Naive thymus-derived CD8-positive, alpha-beta T cell (primary cell): ENCODE results near the gene HSPB3. TPM values are rescaled to one million over a fixed set of nuclear protein-coding genes. Genes with fewer than 3 reads are reported as not detected.
"Not testable (repeated sequence)": the region's sequence is repeated elsewhere in the genome, so short reads cannot be mapped to it uniquely, and the experiment has no call there.

ENCODE experiments used
- ATAC-seq, 2 donors: fragments of 150-1000 bp; cut with Tn5 transposase in 1 of 2; sonication (Bioruptor Pico), chemical (Tn5 transposase) in 1 of 2; 1 replicate in 1 of 2; 2 replicates in 1 of 2; pipeline ENCODE4 v1.10.0; 2021; ENCODE audit warnings: mild to moderate bottlenecking in 2 of 2, moderate library complexity in 2 of 2
- POLR2A ChIA-PET: fragments of 350-600 bp; sonication (Branson Sonifier 250); formaldehyde crosslinking; loops from one replicate; lab custom pipeline; 2021; ENCODE audit warnings: antibody characterized with exemption; lab: Charles Lee
- DNase-seq, 10 donors: peaks; one replicate each; pipeline versions ENCODE4 v3.0.0 to v3.0.0-alpha.2; 2020 to 2022
- H3K27ac Mint-ChIP-seq, 10 donors: one replicate each; pipeline ENCODE4 v1.8.0; 2020 to 2022; ENCODE audit warnings: mild to moderate bottlenecking in 10 of 10, mixed read lengths in 10 of 10, moderate library complexity in 4 of 10, inconsistent platforms in 1 of 10
- H3K27me3 Mint-ChIP-seq, 5 donors: one replicate each; pipeline ENCODE4 v1.8.0; 2021 to 2022; ENCODE audit warnings: mixed read lengths in 5 of 5
- H3K36me3 Mint-ChIP-seq, 3 donors: one replicate each; pipeline ENCODE4 v1.8.0; 2020 to 2022; ENCODE audit warnings: mixed read lengths in 3 of 3, mild to moderate bottlenecking in 2 of 3, inconsistent platforms in 1 of 3
- H3K4me1 Mint-ChIP-seq, 4 donors: one replicate each; pipeline ENCODE4 v1.8.0; 2021 to 2022; ENCODE audit warnings: mixed read lengths in 4 of 4
- H3K4me3 Mint-ChIP-seq, 10 donors: one replicate each; pipeline ENCODE4 v1.8.0; 2020 to 2022; ENCODE audit warnings: mild to moderate bottlenecking in 10 of 10, mixed read lengths in 10 of 10, moderate library complexity in 6 of 10, inconsistent platforms in 1 of 10
- H3K9me3 Mint-ChIP-seq, 9 donors: one replicate each; pipeline ENCODE4 v1.8.0; 2020 to 2022; ENCODE audit warnings: mixed read lengths in 9 of 9, mild to moderate bottlenecking in 3 of 9, inconsistent platforms in 1 of 9, moderate library complexity in 1 of 9
- polyA plus RNA-seq, 3 donors: library from polyadenylated mRNA; unstranded; fragments of 300-500 nt; fragmentation: Illumina TruSeq; gene quantifications; one replicate each; pipeline ENCODE4 v1.2.3, GENCODE V29; 2021
- total RNA-seq, 8 experiments: library from RNA in 2 of 8; stranded (reverse) in 2 of 8; gene quantifications; one replicate each; pipeline ENCODE4 v1.2.3 and lab custom pipeline; 2021 to 2026

The HSPB3 gene
- total and polyA plus RNA-seq, 5 experiments from 2014 or later, result not detected

- H3K9me3 Mint-ChIP-seq, result peaks cover 4 to 30% (median 21%) of the 10 kb centered on the region in 9 donors
- H3K27ac Mint-ChIP-seq, result peak overlapping the region in 1 of 10 donors; percentile 12
- no peak overlapping the region for H3K4me3 Mint-ChIP-seq
- DNase-seq (no peak), ATAC-seq (no peak)
- H3K36me3 Mint-ChIP-seq, result peaks cover 0 to 27% (median 0%) of the 10 kb centered on the region in 3 donors
- POLR2A ChIA-PET, result no interaction called here
- peaks cover 3 to 20% (median 10%) of the 10 kb centered on the region in 5 donors for H3K27me3 Mint-ChIP-seq
- H3K4me1 Mint-ChIP-seq, result peaks cover 0 to 1% (median 0%) of the 10 kb centered on the region in 4 donors
Observed at GRCh38 chr5:54462281-54462680, 6.8 kb downstream of the HSPB3 start.

- peaks cover 0 to 27% (median 0%) of the 10 kb centered on the region in 3 donors for H3K36me3 Mint-ChIP-seq
- H3K9me3 Mint-ChIP-seq, result peaks cover 4 to 30% (median 21%) of the 10 kb centered on the region in 9 donors
- ATAC-seq (no peak), DNase-seq (no peak)
- peaks cover 0 to 1% (median 0%) of the 10 kb centered on the region in 4 donors for H3K4me1 Mint-ChIP-seq
- POLR2A ChIA-PET, result no interaction called here
- no peak overlapping the region for H3K4me3 Mint-ChIP-seq
- H3K27ac Mint-ChIP-seq, result no peak overlapping the region
- H3K27me3 Mint-ChIP-seq, result peaks cover 3 to 14% (median 6%) of the 10 kb centered on the region in 5 donors
Observed at GRCh38 chr5:54463713-54464112, 8.2 kb downstream of the HSPB3 start.

- H3K36me3 Mint-ChIP-seq, result peaks cover 0 to 5% (median 0%) of the 10 kb centered on the region in 3 donors
- peaks cover 0 to 2% (median 0%) of the 10 kb centered on the region in 9 donors for H3K9me3 Mint-ChIP-seq
- no peak for DNase-seq
- peak overlapping the region in 2 of 10 donors; percentile 6 to 26 for H3K4me3 Mint-ChIP-seq
- POLR2A ChIA-PET, result no interaction called here
- no peak for ATAC-seq
- H3K27ac Mint-ChIP-seq, result peak overlapping the region in 2 of 10 donors; percentile 12 to 15
- peaks cover 3 to 8% (median 4%) of the 10 kb centered on the region in 4 donors for H3K4me1 Mint-ChIP-seq
- peaks cover 0 to 5% (median 4%) of the 10 kb centered on the region in 5 donors for H3K27me3 Mint-ChIP-seq
Observed at GRCh38 chr5:54469622-54470021, 14.1 kb downstream of the HSPB3 start.

GRCh38 chr5:54470128-54470527 lies 14.6 kb downstream of the HSPB3 start:
- Mint-ChIP-seq H3K27ac (no peak overlapping the region), H3K4me3 (peak overlapping the region in 1 of 10 donors; percentile 6), H3K4me1 (peaks cover 3 to 8% (median 4%) of the 10 kb centered on the region in 4 donors), H3K27me3 (peaks cover 0 to 5% (median 4%) of the 10 kb centered on the region in 5 donors), H3K36me3 (peaks cover 0 to 5% (median 0%) of the 10 kb centered on the region in 3 donors), H3K9me3 (peaks cover 0 to 2% (median 0%) of the 10 kb centered on the region in 9 donors)
- no peak for ATAC-seq
- no peak for DNase-seq
- POLR2A ChIA-PET, result no interaction called here

GRCh38 chr5:54470677-54471076 lies 15.2 kb downstream of the HSPB3 start:
- ATAC-seq (no peak), DNase-seq (no peak)
- peaks cover 0 to 2% (median 0%) of the 10 kb centered on the region in 9 donors for H3K9me3 Mint-ChIP-seq
- no peak overlapping the region for H3K4me3 Mint-ChIP-seq
- POLR2A ChIA-PET, result no interaction called here
- no peak overlapping the region for H3K27ac Mint-ChIP-seq
- peaks cover 0 to 5% (median 0%) of the 10 kb centered on the region in 3 donors for H3K36me3 Mint-ChIP-seq
- H3K4me1 Mint-ChIP-seq, result peaks cover 3 to 8% (median 4%) of the 10 kb centered on the region in 4 donors
- H3K27me3 Mint-ChIP-seq, result peaks cover 0 to 5% (median 3%) of the 10 kb centered on the region in 5 donors

- no peak overlapping the region for H3K27ac Mint-ChIP-seq
- H3K4me1 Mint-ChIP-seq, result peaks cover 3 to 8% (median 3%) of the 10 kb centered on the region in 4 donors
- H3K4me3 Mint-ChIP-seq, result no peak overlapping the region
- H3K9me3 Mint-ChIP-seq, result peaks cover 0 to 2% (median 0%) of the 10 kb centered on the region in 9 donors
- ATAC-seq (no peak), DNase-seq (no peak)
- peaks cover 0 to 3% (median 2%) of the 10 kb centered on the region in 5 donors for H3K27me3 Mint-ChIP-seq
- POLR2A ChIA-PET, result interaction anchor here (0.6 kb wide), 1 partner anchor 923 kb away, joined by 3 read pairs; no protein-coding TSS in a partner anchor
- peaks cover 0 to 3% (median 0%) of the 10 kb centered on the region in 3 donors for H3K36me3 Mint-ChIP-seq
Observed at GRCh38 chr5:54471398-54471797, 15.9 kb downstream of the HSPB3 start.

- Mint-ChIP-seq H3K27ac (no peak overlapping the region), H3K4me3 (no peak overlapping the region), H3K27me3 (peaks cover 4 to 12% (median 5%) of the 10 kb centered on the region in 5 donors), H3K36me3 (no peaks in the 10 kb centered on the region), H3K4me1 (no peaks in the 10 kb centered on the region), H3K9me3 (no peaks in the 10 kb centered on the region)
- POLR2A ChIA-PET, result no interaction called here
- ATAC-seq, result no peak
- DNase-seq, result no peak
Observed at GRCh38 chr5:54476682-54477081, 21.2 kb downstream of the HSPB3 start.

GRCh38 chr5:54477941-54478478 lies 22.5 kb downstream of the HSPB3 start:
- Mint-ChIP-seq H3K27ac (no peak overlapping the region), H3K27me3 (peaks cover 5 to 15% (median 10%) of the 10 kb centered on the region in 5 donors), H3K9me3 (no peaks in the 10 kb centered on the region), H3K4me1 (no peaks in the 10 kb centered on the region), H3K36me3 (no peaks in the 10 kb centered on the region), H3K4me3 (no peak overlapping the region)
- ATAC-seq (no peak), DNase-seq (no peak)
- POLR2A ChIA-PET, result no interaction called here

GRCh38 chr5:54480296-54480695 lies 24.8 kb downstream of the HSPB3 start:
- Mint-ChIP-seq H3K4me3 (no peak overlapping the region), H3K36me3 (no peaks in the 10 kb centered on the region), H3K9me3 (no peaks in the 10 kb centered on the region), H3K27me3 (peaks cover 4 to 15% (median 10%) of the 10 kb centered on the region in 5 donors), H3K4me1 (no peaks in the 10 kb centered on the region), H3K27ac (no peak overlapping the region)
- DNase-seq (no peak), ATAC-seq (no peak)
- POLR2A ChIA-PET, result no interaction called here

- Mint-ChIP-seq H3K9me3 (no peaks in the 10 kb centered on the region), H3K4me3 (no peak overlapping the region), H3K27me3 (peaks cover 0 to 15% (median 10%) of the 10 kb centered on the region in 5 donors), H3K4me1 (no peaks in the 10 kb centered on the region), H3K27ac (no peak overlapping the region), H3K36me3 (no peaks in the 10 kb centered on the region)
- POLR2A ChIA-PET, result no interaction called here
- no peak for ATAC-seq
- no peak for DNase-seq
Observed at GRCh38 chr5:54484219-54484894, 28.9 kb downstream of the HSPB3 start.

- H3K4me3 Mint-ChIP-seq, H3K4me1 Mint-ChIP-seq, DNase-seq, ATAC-seq, H3K36me3 Mint-ChIP-seq, H3K27ac Mint-ChIP-seq, POLR2A ChIA-PET, H3K9me3 Mint-ChIP-seq: not testable (repeated sequence)
- H3K27me3 Mint-ChIP-seq, result peaks cover 0 to 12% (median 6%) of the 10 kb centered on the region in 5 donors
Observed at GRCh38 chr5:54485659-54486058, 30.2 kb downstream of the HSPB3 start.

GRCh38 chr5:54489648-54489979 lies 34.1 kb downstream of the HSPB3 start:
- H3K36me3 Mint-ChIP-seq, H3K4me1 Mint-ChIP-seq, ATAC-seq, H3K9me3 Mint-ChIP-seq, H3K27ac Mint-ChIP-seq, DNase-seq, POLR2A ChIA-PET, H3K4me3 Mint-ChIP-seq, H3K27me3 Mint-ChIP-seq: not testable (repeated sequence)

GRCh38 chr5:54491326-54491725 lies 35.8 kb downstream of the HSPB3 start:
- Mint-ChIP-seq H3K9me3 (no peaks in the 10 kb centered on the region), H3K36me3 (no peaks in the 10 kb centered on the region), H3K27ac (no peak overlapping the region), H3K4me1 (no peaks in the 10 kb centered on the region), H3K4me3 (no peak overlapping the region), H3K27me3 (peaks cover 0 to 7% (median 5%) of the 10 kb centered on the region in 5 donors)
- POLR2A ChIA-PET, result no interaction called here
- DNase-seq, result no peak
- ATAC-seq, result no peak
